PC-3 (cell line): Measurements from ENCODE around the gene STK4.

ENCODE experiments used
- CTCF ChIP-seq: fragments of 300-600 bp; sonication (generic); conservative IDR thresholded peaks from 2 replicates; pipeline ENCODE4 v1.5.1; 2017; ENCODE audit warnings: antibody characterized with exemption, low read depth, mild to moderate bottlenecking, low read length
- EZH2 ChIP-seq: fragments of 300-600 bp; sonication (generic); IDR thresholded peaks from one replicate; pipeline ENCODE4 v1.6.1; 2017; ENCODE audit warnings: antibody characterized with exemption, mild to moderate bottlenecking, low read length; ENCODE audit not compliant: unreplicated experiment
- EZH2phosphoT487 ChIP-seq: fragments of 300-600 bp; sonication (generic); IDR thresholded peaks from 2 replicates; pipeline ENCODE4 v1.6.1; 2018; ENCODE audit warnings: mild to moderate bottlenecking, antibody characterized with exemption, low read length, borderline replicate concordance

- TF ChIP-seq CTCF (no peak), EZH2 (no peak), EZH2phosphoT487 (no peak)
Observed at GRCh38 chr20:45109634-45110033, 143.3 kb downstream of the STK4 start.
